K562 treated with DMSO at 1 percent for 4 hours (cell line): Measurements from ENCODE around the gene PTGR3. TPM values are rescaled to one million over a fixed set of nuclear protein-coding genes. Genes with fewer than 3 reads are reported as not detected.

Experiments
- total RNA-seq: library from RNA; unstranded; fragments of 300-600 nt; gene quantifications from 2 replicates; pipeline ENCODE4 v1.2.3, GENCODE V29; 2022; ENCODE audit not compliant: insufficient read depth

PTGR3 gene
- 11.8 and 18.2 TPM in 2 replicates for total RNA-seq

GRCh38 chr18:75209129-75209950 is at the start of gene PTGR3:
Gene PTGR3 (minus strand): TSS chr18:75209139. CDS start chr18:75209058, 81 bp downstream.

GRCh38 chr18:75210274-75211001 is 1.5 kb upstream of the PTGR3 start, which contains the start of gene TSHZ1:
Gene TSHZ1 (plus strand): TSS chr18:75210797. CDS start chr18:75211877, 1,080 bp downstream.

Other genes starting within 250 kb of the PTGR3 start
- gene TSHZ1, start 1.7 kb upstream of the PTGR3 start, total RNA-seq = 4.6 and 7.3 TPM in 2 replicates
- gene SMIM21, start 218.6 kb upstream of the PTGR3 start, total RNA-seq = not detected in 2 replicates